OCI-LY3 (cell line): ENCODE data around the gene CCDC85A.

Source experiments
- EZH2phosphoT487 ChIP-seq: fragments of 200-600 bp; shearing (Covaris generic); IDR thresholded peaks from 2 replicates; pipeline ENCODE4 v1.6.1; 2018; ENCODE audit warnings: antibody characterized with exemption, mixed run types, low read depth
- TF ChIP-seq, protein P1 (sequence below): fragments of 200-600, 300-600 bp; sonication (generic); IDR thresholded peaks from 2 replicates; pipeline ENCODE4 v1.5.1; 2014; ENCODE audit warnings: antibody characterized with exemption, low read length, low read depth

DNA sequence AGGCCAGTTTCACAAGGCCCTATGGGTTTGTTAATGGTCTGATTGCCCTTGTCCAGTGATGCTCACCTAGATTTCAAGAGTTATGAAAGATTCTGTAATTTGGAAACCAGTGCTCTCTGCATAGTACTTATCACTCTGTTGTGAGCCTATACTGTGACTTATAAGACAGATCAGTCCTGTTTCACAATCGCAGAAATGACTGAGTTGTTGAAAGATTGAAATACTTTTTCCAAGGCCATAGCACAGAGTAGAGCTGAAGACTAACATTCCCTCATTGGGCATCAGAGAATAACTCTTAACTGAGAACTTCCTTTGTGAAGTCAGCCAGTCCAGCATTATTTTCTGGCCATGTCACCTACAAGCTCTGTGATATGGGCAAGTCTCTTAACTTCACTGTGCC, 44.0 kb downstream of the CCDC85A start:
- TF ChIP-seq, protein P1, sequence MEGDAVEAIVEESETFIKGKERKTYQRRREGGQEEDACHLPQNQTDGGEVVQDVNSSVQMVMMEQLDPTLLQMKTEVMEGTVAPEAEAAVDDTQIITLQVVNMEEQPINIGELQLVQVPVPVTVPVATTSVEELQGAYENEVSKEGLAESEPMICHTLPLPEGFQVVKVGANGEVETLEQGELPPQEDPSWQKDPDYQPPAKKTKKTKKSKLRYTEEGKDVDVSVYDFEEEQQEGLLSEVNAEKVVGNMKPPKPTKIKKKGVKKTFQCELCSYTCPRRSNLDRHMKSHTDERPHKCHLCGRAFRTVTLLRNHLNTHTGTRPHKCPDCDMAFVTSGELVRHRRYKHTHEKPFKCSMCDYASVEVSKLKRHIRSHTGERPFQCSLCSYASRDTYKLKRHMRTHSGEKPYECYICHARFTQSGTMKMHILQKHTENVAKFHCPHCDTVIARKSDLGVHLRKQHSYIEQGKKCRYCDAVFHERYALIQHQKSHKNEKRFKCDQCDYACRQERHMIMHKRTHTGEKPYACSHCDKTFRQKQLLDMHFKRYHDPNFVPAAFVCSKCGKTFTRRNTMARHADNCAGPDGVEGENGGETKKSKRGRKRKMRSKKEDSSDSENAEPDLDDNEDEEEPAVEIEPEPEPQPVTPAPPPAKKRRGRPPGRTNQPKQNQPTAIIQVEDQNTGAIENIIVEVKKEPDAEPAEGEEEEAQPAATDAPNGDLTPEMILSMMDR = no peak
- TF ChIP-seq EZH2phosphoT487 = no peak
